Central memory CD8-positive, alpha-beta T cell (primary cell): ENCODE measurements around the gene ANKH.
"Not testable (repeated sequence)": the region's sequence is repeated elsewhere in the genome, so short reads cannot be mapped to it uniquely, and the experiment has no call there.

ENCODE experiments used
- ATAC-seq: fragments of 150-1000 bp; cut with Tn5 transposase; replicated peaks from 2 replicates; pipeline ENCODE4 v1.10.0; 2022; ENCODE audit warnings: mild to moderate bottlenecking, moderate FRiP score, moderate number of reproducible peaks; ENCODE audit not compliant: poor library complexity, severe bottlenecking; ENCODE audit errors: extremely low read depth
- DNase-seq, 2 donors: peaks; one replicate each; pipeline ENCODE4 v3.0.0; 2021; ENCODE audit warnings: low spot score in 2 of 2
- H3K27ac Mint-ChIP-seq: one replicate; pipeline ENCODE4 v1.8.0; 2022; ENCODE audit warnings: low read depth, mild to moderate bottlenecking, moderate library complexity, mixed read lengths
- H3K27me3 Mint-ChIP-seq: one replicate; pipeline ENCODE4 v1.8.0; 2022; ENCODE audit warnings: mixed read lengths
- H3K36me3 Mint-ChIP-seq: one replicate; pipeline ENCODE4 v1.8.0; 2022; ENCODE audit warnings: mild to moderate bottlenecking, moderate library complexity, mixed read lengths; ENCODE audit not compliant: insufficient read depth
- H3K4me1 Mint-ChIP-seq: one replicate; pipeline ENCODE4 v1.8.0; 2022; ENCODE audit warnings: mixed read lengths
- H3K4me3 Mint-ChIP-seq: one replicate; pipeline ENCODE4 v1.8.0; 2022; ENCODE audit warnings: mild to moderate bottlenecking, moderate library complexity, mixed read lengths
- H3K9me3 Mint-ChIP-seq: one replicate; pipeline ENCODE4 v1.8.0; 2022; ENCODE audit warnings: mixed read lengths

ANKH gene

GRCh38 chr5:14809369-14810155 is 62.0 kb downstream of the ANKH start:
- ATAC-seq = peak; percentile 92
- H3K9me3 Mint-ChIP-seq = no peaks in the 10 kb centered on the region
- H3K36me3 Mint-ChIP-seq = peaks cover 7% of the 10 kb centered on the region

GRCh38 chr5:14807471-14807870 is 64.1 kb downstream of the ANKH start:
- H3K36me3 Mint-ChIP-seq = peaks cover 6% of the 10 kb centered on the region
- H3K4me3 Mint-ChIP-seq = no peak overlapping the region
- H3K27ac Mint-ChIP-seq = no peak overlapping the region
- no peaks in the 10 kb centered on the region for H3K9me3 Mint-ChIP-seq
- ATAC-seq = no peak
- H3K27me3 Mint-ChIP-seq = no peaks in the 10 kb centered on the region
- no peak for DNase-seq
- H3K4me1 Mint-ChIP-seq = peaks cover 43% of the 10 kb centered on the region

More at GRCh38 chr5:14809369-14810155, 62.0 kb downstream of the ANKH start:
- Mint-ChIP-seq H3K27ac (peak overlapping the region; percentile 87), H3K4me3 (peak overlapping the region; percentile 72), H3K4me1 (peaks cover 44% of the 10 kb centered on the region), H3K27me3 (no peaks in the 10 kb centered on the region)
- DNase-seq = peak; percentile 29 to 72

- no peak for DNase-seq
Observed at GRCh38 chr5:14806456-14806855, 65.1 kb downstream of the ANKH start.

GRCh38 chr5:14802541-14802940 is 69.0 kb downstream of the ANKH start:
- H3K27me3 Mint-ChIP-seq = no peaks in the 10 kb centered on the region
- no peak overlapping the region for H3K27ac Mint-ChIP-seq

More at GRCh38 chr5:14806456-14806855, 65.1 kb downstream of the ANKH start:
- H3K27ac Mint-ChIP-seq = no peak overlapping the region
- no peaks in the 10 kb centered on the region for H3K27me3 Mint-ChIP-seq
- H3K4me1 Mint-ChIP-seq = peaks cover 47% of the 10 kb centered on the region
- no peaks in the 10 kb centered on the region for H3K9me3 Mint-ChIP-seq
- H3K36me3 Mint-ChIP-seq = peaks cover 6% of the 10 kb centered on the region
- H3K4me3 Mint-ChIP-seq = no peak overlapping the region
- no peak for ATAC-seq

GRCh38 chr5:14801792-14802191 is 69.8 kb downstream of the ANKH start:
- H3K27ac Mint-ChIP-seq = no peak overlapping the region
- peaks cover 3% of the 10 kb centered on the region for H3K36me3 Mint-ChIP-seq
- DNase-seq = no peak
- no peaks in the 10 kb centered on the region for H3K9me3 Mint-ChIP-seq
- ATAC-seq = no peak
- H3K27me3 Mint-ChIP-seq = no peaks in the 10 kb centered on the region
- no peak overlapping the region for H3K4me3 Mint-ChIP-seq
- peaks cover 39% of the 10 kb centered on the region for H3K4me1 Mint-ChIP-seq

More at GRCh38 chr5:14802541-14802940, 69.0 kb downstream of the ANKH start:
- H3K4me1 Mint-ChIP-seq = peaks cover 39% of the 10 kb centered on the region
- H3K9me3 Mint-ChIP-seq = no peaks in the 10 kb centered on the region
- no peak for ATAC-seq
- no peak for DNase-seq
- H3K4me3 Mint-ChIP-seq = no peak overlapping the region
- peaks cover 3% of the 10 kb centered on the region for H3K36me3 Mint-ChIP-seq

GRCh38 chr5:14797385-14797784 is 74.2 kb downstream of the ANKH start:
- H3K4me1 Mint-ChIP-seq = peaks cover 23% of the 10 kb centered on the region
- not testable (repeated sequence) for H3K4me3 Mint-ChIP-seq, H3K27me3 Mint-ChIP-seq, H3K9me3 Mint-ChIP-seq, H3K36me3 Mint-ChIP-seq, ATAC-seq, DNase-seq, H3K27ac Mint-ChIP-seq

- Mint-ChIP-seq H3K27me3 (no peaks in the 10 kb centered on the region), H3K4me1 (peaks cover 29% of the 10 kb centered on the region), H3K27ac (no peak overlapping the region), H3K36me3 (peaks cover 9% of the 10 kb centered on the region), H3K4me3 (no peak overlapping the region), H3K9me3 (no peaks in the 10 kb centered on the region)
- DNase-seq (no peak), ATAC-seq (no peak)
Observed at GRCh38 chr5:14794583-14795230, 76.9 kb downstream of the ANKH start.

GRCh38 chr5:14793851-14794250 is 77.7 kb downstream of the ANKH start:
- H3K27me3 Mint-ChIP-seq = no peaks in the 10 kb centered on the region
- no peaks in the 10 kb centered on the region for H3K9me3 Mint-ChIP-seq
- DNase-seq (no peak), ATAC-seq (no peak)
- H3K4me1 Mint-ChIP-seq = peaks cover 28% of the 10 kb centered on the region
- H3K4me3 Mint-ChIP-seq = no peak overlapping the region
- H3K27ac Mint-ChIP-seq = no peak overlapping the region
- H3K36me3 Mint-ChIP-seq = peaks cover 8% of the 10 kb centered on the region

- Mint-ChIP-seq H3K4me3 (no peak overlapping the region), H3K27ac (no peak overlapping the region), H3K36me3 (peaks cover 8% of the 10 kb centered on the region), H3K27me3 (no peaks in the 10 kb centered on the region), H3K4me1 (peaks cover 51% of the 10 kb centered on the region), H3K9me3 (no peaks in the 10 kb centered on the region)
- ATAC-seq (no peak), DNase-seq (no peak)
Observed at GRCh38 chr5:14790911-14791310, 80.7 kb downstream of the ANKH start.

GRCh38 chr5:14790220-14790619 is 81.4 kb downstream of the ANKH start:
- ATAC-seq (no peak), DNase-seq (no peak)
- peaks cover 51% of the 10 kb centered on the region for H3K4me1 Mint-ChIP-seq

GRCh38 chr5:14787801-14788579 is 83.6 kb downstream of the ANKH start:
- Mint-ChIP-seq H3K36me3 (peaks cover 6% of the 10 kb centered on the region), H3K4me1 (peaks cover 61% of the 10 kb centered on the region), H3K27me3 (no peaks in the 10 kb centered on the region), H3K9me3 (no peaks in the 10 kb centered on the region), H3K27ac (peak overlapping the region; percentile 85), H3K4me3 (no peak overlapping the region)
- DNase-seq = no peak
- no peak for ATAC-seq

More at GRCh38 chr5:14790220-14790619, 81.4 kb downstream of the ANKH start:
- Mint-ChIP-seq H3K27ac (peak overlapping the region; percentile 29), H3K27me3 (no peaks in the 10 kb centered on the region), H3K4me3 (no peak overlapping the region), H3K36me3 (peaks cover 8% of the 10 kb centered on the region), H3K9me3 (no peaks in the 10 kb centered on the region)

GRCh38 chr5:14783691-14784090 is 87.9 kb downstream of the ANKH start:
- H3K4me3 Mint-ChIP-seq = no peak overlapping the region
- ATAC-seq (no peak), DNase-seq (no peak)
- H3K9me3 Mint-ChIP-seq = no peaks in the 10 kb centered on the region
- no peak overlapping the region for H3K27ac Mint-ChIP-seq
- peaks cover 3% of the 10 kb centered on the region for H3K36me3 Mint-ChIP-seq
- peaks cover 48% of the 10 kb centered on the region for H3K4me1 Mint-ChIP-seq
- no peaks in the 10 kb centered on the region for H3K27me3 Mint-ChIP-seq
